ENCODE results near the gene P2RY1.

The P2RY1 gene

GRCh38 chr3:152849996-152850578, 15.2 kb downstream of the P2RY1 start:
- no peak overlapping the region for H3K4me2 ChIP-seq (ENCODE audit: low read depth, low read length)
- no peaks in the 10 kb centered on the region for H3F3A ChIP-seq (ENCODE audit: insufficient read depth, low read length)
- no peak overlapping the region for H2AFZ ChIP-seq (ENCODE audit: low read length)
- DNase-seq = no peak
- no peak overlapping the region for H3K27ac ChIP-seq (ENCODE audit: low read length)
- no peaks in the 10 kb centered on the region for H3K4me1 ChIP-seq (ENCODE audit: low read length)
- no peaks in the 10 kb centered on the region for H4K20me1 ChIP-seq (ENCODE audit: insufficient read depth, low read length)
- no peak overlapping the region for H3K9ac ChIP-seq (ENCODE audit: low read length)
- no peak overlapping the region for H3K4me3 ChIP-seq (ENCODE audit: low read length)
- H3K9me3 ChIP-seq (replicated peaks; ENCODE audit: insufficient read depth, low read length) = no peaks in the 10 kb centered on the region
- no peaks in the 10 kb centered on the region for H3K36me3 ChIP-seq (replicated peaks; ENCODE audit: insufficient read depth, low read length)
- TF ChIP-seq EZH2phosphoT487 (IDR thresholded peaks at IDR 0.05; ENCODE audit: low read length) (no peak), CTCF (IDR thresholded peaks at IDR 0.05; ENCODE audit: low read length) (no peak), EZH2 (optimal IDR thresholded peaks at IDR 0.05; ENCODE audit: low read depth, low read length) (no peak)
- no peaks in the 10 kb centered on the region for H3K27me3 ChIP-seq (replicated peaks; ENCODE audit: insufficient read depth, low read length)
- H3K9me2 ChIP-seq (replicated peaks; ENCODE audit: insufficient read depth, low read length) = no peaks in the 10 kb centered on the region
- H3K79me2 ChIP-seq (ENCODE audit: low read length) = no peaks in the 10 kb centered on the region

GRCh38 chr3:152853196-152853595, 18.3 kb downstream of the P2RY1 start:
- TF ChIP-seq CTCF (IDR thresholded peaks at IDR 0.05; ENCODE audit: low read length) (no peak), EZH2 (optimal IDR thresholded peaks at IDR 0.05; ENCODE audit: low read depth, low read length) (no peak), EZH2phosphoT487 (IDR thresholded peaks at IDR 0.05; ENCODE audit: low read length) (no peak)
- no peaks in the 10 kb centered on the region for H3K36me3 ChIP-seq (replicated peaks; ENCODE audit: insufficient read depth, low read length)
- H3K9me2 ChIP-seq (replicated peaks; ENCODE audit: insufficient read depth, low read length) = no peaks in the 10 kb centered on the region
- no peaks in the 10 kb centered on the region for H3F3A ChIP-seq (ENCODE audit: insufficient read depth, low read length)
- no peak overlapping the region for H2AFZ ChIP-seq (ENCODE audit: low read length)
- H4K20me1 ChIP-seq (ENCODE audit: insufficient read depth, low read length) = no peaks in the 10 kb centered on the region
- no peak overlapping the region for H3K4me3 ChIP-seq (ENCODE audit: low read length)
- H3K4me2 ChIP-seq (ENCODE audit: low read depth, low read length) = no peak overlapping the region
- no peak overlapping the region for H3K27ac ChIP-seq (ENCODE audit: low read length)
- H3K27me3 ChIP-seq (replicated peaks; ENCODE audit: insufficient read depth, low read length) = no peaks in the 10 kb centered on the region
- no peak overlapping the region for H3K9ac ChIP-seq (ENCODE audit: low read length)
- no peaks in the 10 kb centered on the region for H3K9me3 ChIP-seq (replicated peaks; ENCODE audit: insufficient read depth, low read length)
- no peak for DNase-seq
- no peaks in the 10 kb centered on the region for H3K79me2 ChIP-seq (ENCODE audit: low read length)
- no peaks in the 10 kb centered on the region for H3K4me1 ChIP-seq (ENCODE audit: low read length)

- no peak overlapping the region for H3K9ac ChIP-seq (ENCODE audit: low read length)
- DNase-seq = no peak
- H3K4me1 ChIP-seq (ENCODE audit: low read length) = no peaks in the 10 kb centered on the region
- H4K20me1 ChIP-seq (ENCODE audit: insufficient read depth, low read length) = no peaks in the 10 kb centered on the region
- no peaks in the 10 kb centered on the region for H3K79me2 ChIP-seq (ENCODE audit: low read length)
- H3F3A ChIP-seq (ENCODE audit: insufficient read depth, low read length) = no peaks in the 10 kb centered on the region
- no peaks in the 10 kb centered on the region for H3K9me3 ChIP-seq (replicated peaks; ENCODE audit: insufficient read depth, low read length)
- H3K27me3 ChIP-seq (replicated peaks; ENCODE audit: insufficient read depth, low read length) = no peaks in the 10 kb centered on the region
- no peak for TF ChIP-seq EZH2phosphoT487 (IDR thresholded peaks at IDR 0.05; ENCODE audit: low read length)
- no peak for TF ChIP-seq CTCF (IDR thresholded peaks at IDR 0.05; ENCODE audit: low read length)
- no peak for TF ChIP-seq EZH2 (optimal IDR thresholded peaks at IDR 0.05; ENCODE audit: low read depth, low read length)
- H3K36me3 ChIP-seq (replicated peaks; ENCODE audit: insufficient read depth, low read length) = no peaks in the 10 kb centered on the region
- no peak overlapping the region for H3K27ac ChIP-seq (ENCODE audit: low read length)
- H3K4me2 ChIP-seq (ENCODE audit: low read depth, low read length) = no peak overlapping the region
- no peak overlapping the region for H3K4me3 ChIP-seq (ENCODE audit: low read length)
- H2AFZ ChIP-seq (ENCODE audit: low read length) = no peak overlapping the region
- no peaks in the 10 kb centered on the region for H3K9me2 ChIP-seq (replicated peaks; ENCODE audit: insufficient read depth, low read length)
These were observed 22.2 kb downstream of the P2RY1 start for GRCh38 chr3:152857082-152857481.
